Smooth muscle cell (in vitro differentiated cells): ENCODE data around the gene PSME1. TPM values are rescaled to one million over a fixed set of nuclear protein-coding genes. Genes with fewer than 3 reads are reported as not detected.

Experiments
- DNase-seq: peaks from one replicate; lab custom pipeline; 2025; ENCODE audit not compliant: unreplicated experiment; lab: John Stamatoyannopoulos, UW
- H2AFZ ChIP-seq: fragments of 200-600 bp; sonication (generic); 2 replicates; pipeline ENCODE4 v1.6.0; 2016; ENCODE audit warnings: antibody characterized with exemption, low read depth, mild to moderate bottlenecking
- H3F3A ChIP-seq: fragments of 200-600 bp; sonication (generic); 2 replicates; pipeline ENCODE4 v1.6.0; 2017; ENCODE audit warnings: antibody characterized with exemption, low read depth
- H3K27ac ChIP-seq: fragments of 200-600 bp; sonication (generic); 2 replicates; pipeline ENCODE4 v1.5.1; 2016; ENCODE audit warnings: low read depth, mild to moderate bottlenecking
- H3K27me3 ChIP-seq: fragments of 200-600 bp; sonication (generic); 2 replicates; pipeline ENCODE4 v1.6.1; 2016; ENCODE audit warnings: low read depth, mild to moderate bottlenecking
- H3K36me3 ChIP-seq: fragments of 200-600 bp; sonication (generic); 2 replicates; pipeline ENCODE4 v1.5.1; 2016; ENCODE audit warnings: low read depth
- H3K4me1 ChIP-seq: fragments of 200-600 bp; sonication (generic); 2 replicates; pipeline ENCODE4 v1.5.1; 2016; ENCODE audit warnings: low read depth
- H3K4me2 ChIP-seq: fragments of 200-600 bp; sonication (generic); 2 replicates; pipeline ENCODE4 v1.6.0; 2016; ENCODE audit warnings: mild to moderate bottlenecking
- H3K4me3 ChIP-seq: fragments of 200-600 bp; sonication (generic); 2 replicates; pipeline ENCODE4 v1.5.1; 2016; ENCODE audit warnings: mild to moderate bottlenecking
- H3K79me2 ChIP-seq: fragments of 200-600 bp; sonication (generic); 2 replicates; pipeline ENCODE4 v1.6.0; 2016; ENCODE audit warnings: low read depth, mild to moderate bottlenecking
- H3K9ac ChIP-seq: fragments of 200-600 bp; sonication (generic); 2 replicates; pipeline ENCODE4 v1.6.0; 2016; ENCODE audit warnings: low read depth
- H3K9me3 ChIP-seq: fragments of 200-600 bp; sonication (generic); replicated peaks from 2 replicates; pipeline ENCODE4 v1.5.1; 2016; ENCODE audit warnings: low read depth
- H4K20me1 ChIP-seq: fragments of 200-600 bp; sonication (generic); 2 replicates; pipeline ENCODE4 v1.6.0; 2016; ENCODE audit warnings: low read depth
- CTCF ChIP-seq: fragments of 200-600 bp; sonication (generic); IDR thresholded peaks from 2 replicates; pipeline ENCODE4 v1.5.1; 2017; ENCODE audit warnings: borderline replicate concordance, mild to moderate bottlenecking, antibody characterized with exemption; ENCODE audit not compliant: insufficient read depth, poor library complexity, severe bottlenecking
- WGBS: methylation state at CpG from one replicate; pipeline ENCODE4 v1.1.7; 2016; ENCODE audit warnings: low lambda C conversion rate; 5-methylcytosine and 5-hydroxymethylcytosine counted together
- polyA plus RNA-seq: library from polyadenylated mRNA; unstranded; fragments of >200 nt; fragmentation: Nextera tagmentation; extraction: Ambion mirVana; gene quantifications from 2 replicates; pipeline ENCODE4 v1.2.1, GENCODE V29; 2016
- total RNA-seq: library from RNA; depleted of rRNA; stranded (reverse); fragments of >200 nt; gene quantifications from 2 replicates; pipeline ENCODE4 v1.2.3, GENCODE V29; 2014

PSME1 gene
- total and polyA plus RNA-seq, 2 experiments from 2014 or later = 41.4 to 94.1 TPM

- Histone ChIP-seq H3K9ac (peak within 1 kb of the TSS; percentile 82), H2AFZ (peak within 1 kb of the TSS; percentile 85), H3K4me1 (peaks cover 15% of the 10 kb centered on the region), H3K79me2 (peaks cover 24% of the 10 kb centered on the region), H3K4me3 (peak within 1 kb of the TSS; percentile 86), H3K27me3 (no peaks in the 10 kb centered on the region), H4K20me1 (peaks cover 9% of the 10 kb centered on the region), H3K27ac (peak within 1 kb of the TSS; percentile 93), H3K4me2 (peak within 1 kb of the TSS; percentile 88), H3F3A (peaks cover 16% of the 10 kb centered on the region), H3K9me3 (no peaks in the 10 kb centered on the region), H3K36me3 (no peaks in the 10 kb centered on the region)
- DNase-seq = peak; percentile 93
- no peak for TF ChIP-seq CTCF
- WGBS = under 1% methylated on average over 37 of the region's 57 CpGs
These were observed 11.2 kb downstream of the PSME1 start, which contains the start of gene RNF31 for GRCh38 chr14:24146978-24147760. Gene RNF31 (plus strand): TSS chr14:24147498. CDS start chr14:24147699, 201 bp downstream.

GRCh38 chr14:24147761-24148428, 11.9 kb downstream of the PSME1 start:
- Histone ChIP-seq H3K79me2 (peaks cover 24% of the 10 kb centered on the region), H3K36me3 (no peaks in the 10 kb centered on the region), H3K27ac (no peak overlapping the region), H3K4me2 (peak overlapping the region; percentile 88), H4K20me1 (peaks cover 9% of the 10 kb centered on the region), H3K4me1 (peaks cover 15% of the 10 kb centered on the region), H3F3A (peaks cover 13% of the 10 kb centered on the region), H3K9ac (peak overlapping the region; percentile 76), H3K9me3 (no peaks in the 10 kb centered on the region), H2AFZ (peak overlapping the region; percentile 85), H3K4me3 (peak overlapping the region; percentile 86), H3K27me3 (no peaks in the 10 kb centered on the region)
- TF ChIP-seq CTCF = no peak
- WGBS = 14% methylated on average over 25 of the region's 29 CpGs
- no peak for DNase-seq

- Histone ChIP-seq H3K4me1 (peaks cover 15% of the 10 kb centered on the region), H3K36me3 (no peaks in the 10 kb centered on the region), H3K4me3 (no peak overlapping the region), H3K9ac (no peak overlapping the region), H2AFZ (no peak overlapping the region), H3K27me3 (no peaks in the 10 kb centered on the region), H4K20me1 (peaks cover 9% of the 10 kb centered on the region), H3K9me3 (no peaks in the 10 kb centered on the region), H3F3A (peaks cover 6% of the 10 kb centered on the region), H3K4me2 (no peak overlapping the region), H3K79me2 (peaks cover 24% of the 10 kb centered on the region), H3K27ac (no peak overlapping the region)
- WGBS = 97% methylated on average over 3 of the region's 3 CpGs
- TF ChIP-seq CTCF = no peak
- no peak for DNase-seq
These were observed 13.4 kb downstream of the PSME1 start for GRCh38 chr14:24149302-24149969.
